Left lung (tissue), 10 donors: ENCODE measurements around the gene SLC22A23. TPM values are rescaled to one million over a fixed set of nuclear protein-coding genes. Genes with fewer than 3 reads are reported as not detected.
A peak's percentile ranks its signal among the peaks of the same experiment; 100 is the strongest.

ENCODE experiments used
- ATAC-seq: fragments of 200-7000 bp; cut with Tn5 transposase; one replicate; pipeline ENCODE4 v1.9.1; 2020; ENCODE audit warnings: moderate library complexity
- DNase-seq, 4 donors: peaks; one replicate each; pipeline ENCODE4 v3.0.0-alpha.2; 2013 to 2020
- H3K27ac ChIP-seq, 2 donors: fragments of 200-600 bp; sonication (generic) in 1 of 2; one replicate each; pipeline versions ENCODE4 v1.5.0 to v1.8.0; 2020 to 2021
- H3K27me3 ChIP-seq, 2 donors: fragments of 200-600 bp; sonication (generic) in 1 of 2; one replicate each; pipeline versions ENCODE4 v1.5.0 to v1.8.0; 2020 to 2021
- H3K36me3 ChIP-seq, 2 donors: fragments of 200-600 bp; sonication (generic) in 1 of 2; one replicate each; pipeline versions ENCODE4 v1.5.0 to v1.8.0; 2020 to 2021
- H3K4me1 ChIP-seq, 2 donors: fragments of 200-600 bp; one replicate each; pipeline ENCODE4 v1.8.0; 2021
- H3K4me3 ChIP-seq, 2 donors: fragments of 200-600 bp; sonication (generic) in 1 of 2; one replicate each; pipeline versions ENCODE4 v1.5.0 to v1.8.0; 2020 to 2021; ENCODE audit warnings: mild to moderate bottlenecking in 1 of 2
- H3K9me3 ChIP-seq, 2 donors: fragments of 200-600 bp; sonication (generic) in 1 of 2; one replicate each; pipeline versions ENCODE4 v1.5.0 to v1.8.0; 2020 to 2021
- CTCF ChIP-seq, 2 donors: fragments of 200-600 bp; sonication (generic) in 1 of 2; IDR thresholded peaks; one replicate each; pipeline versions ENCODE4 v1.5.0 to v1.8.0; 2021; ENCODE audit warnings: antibody characterized with exemption in 2 of 2
- intact Hi-C, 2 donors: fragments of 100-400 bp; cut with DNase I; formaldehyde crosslinking; loops; one replicate each; pipeline versions ENCODE4 v1.11.2 to v1.14.2; 2022
- polyA plus RNA-seq, 6 donors: library from polyadenylated mRNA; unstranded; fragments of 120-200 nt; gene quantifications; one replicate each; pipeline ENCODE4 v1.2.1, GENCODE V29; 2013; ENCODE audit not compliant: insufficient read length in 6 of 6
- total RNA-seq, 2 donors: library from RNA; stranded (reverse); fragmentation: NEBNext Ultra II Directional; extraction: Animal tissue kit (Norgen Biotek cat#: 25700); gene quantifications; one replicate each; pipeline ENCODE4 v1.2.1, GENCODE V29; 2021
- donor health status: DM: no; HTN: yes; CAD: no.
- donor health status: DM: no; HTN: no; CAD: no.

Gene SLC22A23
- total and polyA plus RNA-seq, 8 donors: 19.7 to 31.2 (median 23.9) TPM

- TF ChIP-seq CTCF (IDR thresholded peaks at IDR 0.05): no peak
- ATAC-seq (no peak), DNase-seq (no peak)
- H3K4me1 ChIP-seq: peaks cover 0 to 5% of the 10 kb centered on the region in 2 donors
- no peak overlapping the region for H3K27ac ChIP-seq
- intact Hi-C loops: no loop called here
- H3K9me3 ChIP-seq: no peaks in the 10 kb centered on the region
- peaks cover 0 to 6% of the 10 kb centered on the region in 2 donors for H3K36me3 ChIP-seq
- no peak overlapping the region for H3K4me3 ChIP-seq
- H3K27me3 ChIP-seq: no peaks in the 10 kb centered on the region
Measured at GRCh38 chr6:3316331-3316730, 140.5 kb downstream of the SLC22A23 start.

GRCh38 chr6:3315841-3316240 is 141.0 kb downstream of the SLC22A23 start:
- ATAC-seq (no peak), DNase-seq (no peak)
- no peak for TF ChIP-seq CTCF (IDR thresholded peaks at IDR 0.05)
- peaks cover 0 to 6% of the 10 kb centered on the region in 2 donors for H3K36me3 ChIP-seq
- intact Hi-C loops: no loop called here
- H3K4me3 ChIP-seq: no peak overlapping the region
- no peaks in the 10 kb centered on the region for H3K9me3 ChIP-seq
- H3K27ac ChIP-seq: no peak overlapping the region
- peaks cover 0 to 5% of the 10 kb centered on the region in 2 donors for H3K4me1 ChIP-seq
- H3K27me3 ChIP-seq: no peaks in the 10 kb centered on the region

- TF ChIP-seq CTCF (IDR thresholded peaks at IDR 0.05): no peak
- Histone ChIP-seq H3K27me3 (no peaks in the 10 kb centered on the region), H3K27ac (no peak overlapping the region), H3K36me3 (peaks cover 0 to 6% of the 10 kb centered on the region in 2 donors), H3K4me1 (peaks cover 0 to 5% of the 10 kb centered on the region in 2 donors), H3K4me3 (no peak overlapping the region), H3K9me3 (no peaks in the 10 kb centered on the region)
- DNase-seq (no peak), ATAC-seq (no peak)
- intact Hi-C loops: no loop called here
Measured at GRCh38 chr6:3314621-3315467, 142.0 kb downstream of the SLC22A23 start.

- H3K4me3 ChIP-seq: no peak overlapping the region
- TF ChIP-seq CTCF (IDR thresholded peaks at IDR 0.05): no peak
- H3K36me3 ChIP-seq: peaks cover 0 to 6% of the 10 kb centered on the region in 2 donors
- intact Hi-C loops: no loop called here
- no peak overlapping the region for H3K27ac ChIP-seq
- H3K9me3 ChIP-seq: no peaks in the 10 kb centered on the region
- peaks cover 0 to 5% of the 10 kb centered on the region in 2 donors for H3K4me1 ChIP-seq
- DNase-seq (no peak), ATAC-seq (no peak)
- H3K27me3 ChIP-seq: no peaks in the 10 kb centered on the region
Measured at GRCh38 chr6:3314176-3314575, 142.7 kb downstream of the SLC22A23 start.

- Histone ChIP-seq H3K27ac (no peak overlapping the region), H3K4me1 (no peaks in the 10 kb centered on the region), H3K36me3 (peaks cover 0 to 6% of the 10 kb centered on the region in 2 donors), H3K4me3 (no peak overlapping the region), H3K9me3 (no peaks in the 10 kb centered on the region), H3K27me3 (no peaks in the 10 kb centered on the region)
- ATAC-seq (peak; percentile 29), DNase-seq (no peak)
- intact Hi-C loops: no loop called here
- TF ChIP-seq CTCF (IDR thresholded peaks at IDR 0.05): no peak
Measured at GRCh38 chr6:3312604-3313231, 144.1 kb downstream of the SLC22A23 start.
